Measurements from ENCODE around the gene ZCCHC7. TPM values are rescaled to one million over a fixed set of nuclear protein-coding genes. Genes with fewer than 3 reads are reported as not detected.

Gene ZCCHC7
- total RNA-seq, 2 donors from 2014 or later = 19.8 to 27.3 TPM

DNA sequence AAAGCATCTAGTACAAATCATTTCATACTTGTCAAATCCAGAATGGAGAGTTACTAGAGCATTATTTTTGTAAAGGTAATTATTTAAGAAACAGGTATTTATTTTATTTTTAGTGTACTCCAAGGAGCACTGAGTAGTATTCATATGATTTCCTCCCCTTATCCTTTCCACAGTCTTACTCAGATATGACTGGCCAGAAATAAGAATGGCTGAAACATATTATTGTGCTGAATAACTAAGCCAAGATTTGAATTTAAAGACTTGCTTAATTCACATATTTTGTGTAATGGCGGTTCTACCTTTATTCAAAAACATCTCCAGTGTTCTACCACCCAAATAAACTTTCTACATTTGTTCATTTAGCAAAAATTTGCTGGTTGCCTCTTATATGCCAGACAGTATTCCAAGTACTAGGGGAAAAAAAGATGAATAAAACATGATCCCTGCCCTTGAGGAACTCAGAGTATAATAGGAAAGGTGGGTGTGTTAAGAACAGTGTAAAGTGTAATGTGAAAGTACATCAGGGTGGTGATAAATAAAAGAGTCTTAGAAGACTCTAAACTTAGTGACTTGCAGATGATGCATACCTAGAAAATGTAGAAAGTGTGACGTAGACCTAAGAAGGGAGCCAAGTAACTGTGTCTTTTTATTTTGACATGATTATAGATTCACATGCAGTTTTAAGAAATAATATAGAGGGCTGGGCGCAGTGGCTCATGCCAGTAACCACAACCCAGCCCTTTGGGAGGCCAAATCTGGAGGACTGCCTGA lies 191.7 kb downstream of the ZCCHC7 start:
- H3K9me3 Mint-ChIP-seq = no peaks in the 10 kb centered on the region
- no peaks in the 10 kb centered on the region for H3K4me1 Mint-ChIP-seq
- H3K4me3 Mint-ChIP-seq = no peak overlapping the region
- no peaks in the 10 kb centered on the region for H3K27me3 Mint-ChIP-seq
- peaks cover 24% of the 10 kb centered on the region for H3K36me3 Mint-ChIP-seq (ENCODE audit: low read depth)
- no peak overlapping the region for H3K27ac Mint-ChIP-seq
- no peak for ATAC-seq (replicated peaks)

DNA sequence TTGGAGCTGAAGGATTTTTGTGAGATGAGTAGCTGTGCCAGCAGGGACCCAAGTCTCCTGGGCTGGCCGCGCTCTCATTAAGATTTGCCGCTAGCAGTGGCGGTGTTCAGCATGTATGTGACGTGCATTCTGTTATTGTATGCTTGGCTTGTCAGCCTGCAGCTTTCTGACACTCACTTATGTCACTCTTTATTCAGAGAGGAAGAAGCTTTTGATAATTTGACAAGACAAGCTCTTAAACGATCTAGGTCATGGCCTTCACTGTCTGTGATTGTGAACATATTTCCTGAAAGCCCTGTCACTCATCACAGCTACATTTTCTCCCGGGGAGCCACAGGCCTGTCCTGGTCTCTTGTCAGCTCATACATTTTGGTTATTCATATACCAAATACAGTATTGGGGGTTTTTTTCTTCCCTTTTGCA lies 203.9 kb downstream of the ZCCHC7 start:
- Mint-ChIP-seq H3K4me1 (peaks cover 5% of the 10 kb centered on the region), H3K4me3 (no peak overlapping the region), H3K27me3 (no peaks in the 10 kb centered on the region), H3K36me3 (ENCODE audit: low read depth) (peaks cover 48% of the 10 kb centered on the region), H3K9me3 (no peaks in the 10 kb centered on the region), H3K27ac (no peak overlapping the region)
- ATAC-seq (replicated peaks) = no peak

DNA sequence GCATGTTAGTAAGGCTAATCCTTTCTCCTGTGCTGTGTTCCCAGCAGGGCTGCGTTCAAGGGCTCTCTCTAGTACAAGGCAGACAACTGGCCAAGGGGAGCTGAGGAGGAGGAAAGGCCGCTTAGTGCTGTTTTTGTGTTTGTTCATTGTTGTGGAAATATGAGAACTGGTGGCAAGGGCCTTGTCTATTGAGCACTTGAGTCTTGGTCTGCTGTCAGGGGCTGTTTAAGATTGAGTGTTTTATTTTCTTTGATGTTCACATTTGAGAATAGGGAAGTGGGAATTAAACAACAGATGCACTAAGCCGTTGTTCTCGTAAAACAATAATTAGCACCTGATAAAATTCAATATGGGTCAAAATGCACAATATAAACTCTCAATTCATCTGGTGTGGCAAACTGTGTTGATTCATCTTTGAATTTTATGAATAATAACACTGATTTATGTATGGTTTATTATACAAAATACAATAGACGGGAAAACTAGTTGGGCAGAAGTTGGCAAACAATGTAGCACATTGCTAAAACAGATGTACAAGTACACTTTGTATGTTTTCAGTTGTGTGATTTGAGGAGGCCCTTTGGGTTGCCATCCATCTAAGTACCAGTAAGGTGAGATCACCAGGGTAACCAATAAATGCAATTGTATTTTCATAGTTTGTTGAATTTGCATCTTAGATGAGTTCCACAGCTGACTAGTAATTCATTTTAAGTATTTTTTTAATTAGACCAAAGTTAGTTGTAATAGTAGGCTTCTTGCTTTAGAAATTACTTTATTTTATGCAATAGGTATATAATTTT lies 204.5 kb downstream of the ZCCHC7 start:
- Mint-ChIP-seq H3K27ac (no peak overlapping the region), H3K36me3 (ENCODE audit: low read depth) (peaks cover 42% of the 10 kb centered on the region), H3K9me3 (no peaks in the 10 kb centered on the region), H3K4me1 (peaks cover 5% of the 10 kb centered on the region), H3K27me3 (no peaks in the 10 kb centered on the region), H3K4me3 (no peak overlapping the region)
- no peak for ATAC-seq (replicated peaks)

DNA sequence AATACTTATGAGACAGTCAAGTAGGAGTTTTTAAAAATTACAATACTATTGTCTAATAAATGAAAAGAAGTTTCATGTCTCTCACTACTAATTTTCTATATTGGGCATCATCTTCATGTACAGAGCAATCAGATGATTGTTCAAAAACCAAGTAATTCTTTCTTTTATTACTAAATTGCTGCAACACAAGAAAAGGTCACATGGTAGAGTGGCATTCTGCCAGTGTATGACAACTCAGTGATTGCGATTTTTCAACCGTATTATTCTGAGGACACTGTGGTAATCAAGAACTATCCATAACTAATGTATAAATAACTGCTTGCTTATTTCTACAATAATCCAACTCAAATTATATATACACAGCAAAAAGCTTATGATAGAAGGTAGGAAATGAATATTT lies 205.4 kb downstream of the ZCCHC7 start:
- H3K27ac Mint-ChIP-seq = no peak overlapping the region
- peaks cover 37% of the 10 kb centered on the region for H3K36me3 Mint-ChIP-seq (ENCODE audit: low read depth)
- no peaks in the 10 kb centered on the region for H3K4me1 Mint-ChIP-seq
- no peak for ATAC-seq (replicated peaks)
- no peaks in the 10 kb centered on the region for H3K9me3 Mint-ChIP-seq
- H3K27me3 Mint-ChIP-seq = no peaks in the 10 kb centered on the region
- no peak overlapping the region for H3K4me3 Mint-ChIP-seq

DNA sequence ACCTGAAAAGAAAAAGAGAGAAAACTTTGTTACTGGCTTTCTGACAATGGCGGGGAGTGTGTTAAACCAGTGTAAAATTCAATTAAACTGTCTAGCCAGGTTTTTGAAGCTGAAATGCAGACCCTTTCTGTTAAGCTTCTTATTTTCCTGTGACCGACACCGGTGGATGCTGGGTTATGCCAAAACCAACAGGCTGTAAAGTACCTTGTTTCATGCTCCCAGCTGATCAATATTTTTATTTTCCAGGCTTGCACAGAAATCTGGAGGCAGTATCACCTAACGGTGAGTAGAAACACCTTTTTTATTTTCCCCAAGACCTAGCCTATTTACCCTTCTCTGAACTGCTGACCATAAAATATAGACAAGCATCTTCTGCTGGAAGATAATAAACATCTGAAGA lies 207.2 kb downstream of the ZCCHC7 start:
- Mint-ChIP-seq H3K27ac (peak overlapping the region; percentile 4), H3K4me1 (no peaks in the 10 kb centered on the region), H3K4me3 (no peak overlapping the region), H3K27me3 (no peaks in the 10 kb centered on the region), H3K9me3 (no peaks in the 10 kb centered on the region), H3K36me3 (ENCODE audit: low read depth) (peaks cover 31% of the 10 kb centered on the region)
- ATAC-seq (replicated peaks) = no peak

- Mint-ChIP-seq H3K4me3 (no peak overlapping the region), H3K9me3 (no peaks in the 10 kb centered on the region), H3K36me3 (ENCODE audit: low read depth) (peaks cover 27% of the 10 kb centered on the region), H3K4me1 (no peaks in the 10 kb centered on the region), H3K27me3 (no peaks in the 10 kb centered on the region), H3K27ac (no peak overlapping the region)
- ATAC-seq (replicated peaks) = no peak
These were observed 208.3 kb downstream of the ZCCHC7 start for GRCh38 chr9:37328556-37329227.

GRCh38 chr9:37329576-37329975 lies 209.2 kb downstream of the ZCCHC7 start:
- H3K9me3 Mint-ChIP-seq = no peaks in the 10 kb centered on the region
- ATAC-seq (replicated peaks) = no peak
- H3K36me3 Mint-ChIP-seq (ENCODE audit: low read depth) = peaks cover 22% of the 10 kb centered on the region
- no peak overlapping the region for H3K4me3 Mint-ChIP-seq
- H3K4me1 Mint-ChIP-seq = no peaks in the 10 kb centered on the region
- H3K27me3 Mint-ChIP-seq = no peaks in the 10 kb centered on the region
- H3K27ac Mint-ChIP-seq = no peak overlapping the region

- peaks cover 13% of the 10 kb centered on the region for H3K36me3 Mint-ChIP-seq (ENCODE audit: low read depth)
- H3K4me3 Mint-ChIP-seq = no peak overlapping the region
- no peaks in the 10 kb centered on the region for H3K9me3 Mint-ChIP-seq
- no peak overlapping the region for H3K27ac Mint-ChIP-seq
- no peaks in the 10 kb centered on the region for H3K27me3 Mint-ChIP-seq
- ATAC-seq (replicated peaks) = no peak
- H3K4me1 Mint-ChIP-seq = no peaks in the 10 kb centered on the region
These were observed 211.5 kb downstream of the ZCCHC7 start for GRCh38 chr9:37331871-37332270.

DNA sequence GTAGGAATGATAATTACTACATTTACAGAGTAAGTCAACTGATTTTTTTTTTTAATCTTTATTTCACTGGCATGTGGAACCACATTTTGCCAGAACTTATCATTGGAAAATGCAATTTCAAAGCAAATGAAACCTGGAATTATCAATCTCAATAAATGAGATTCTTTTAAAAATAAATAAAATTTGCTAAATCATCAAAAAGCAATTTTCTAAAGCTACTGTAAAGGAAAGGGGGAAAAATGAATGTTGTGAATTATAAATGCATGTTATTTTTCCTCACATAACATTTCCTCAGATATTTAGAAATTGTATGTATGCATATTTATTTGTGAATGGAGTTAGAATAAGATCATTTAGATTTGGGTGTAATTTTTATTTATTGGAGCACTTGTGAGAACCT lies 212.2 kb downstream of the ZCCHC7 start:
- no peaks in the 10 kb centered on the region for H3K4me1 Mint-ChIP-seq
- H3K4me3 Mint-ChIP-seq = no peak overlapping the region
- ATAC-seq (replicated peaks) = no peak
- H3K9me3 Mint-ChIP-seq = no peaks in the 10 kb centered on the region
- no peaks in the 10 kb centered on the region for H3K27me3 Mint-ChIP-seq
- H3K27ac Mint-ChIP-seq = no peak overlapping the region
- peaks cover 6% of the 10 kb centered on the region for H3K36me3 Mint-ChIP-seq (ENCODE audit: low read depth)

DNA sequence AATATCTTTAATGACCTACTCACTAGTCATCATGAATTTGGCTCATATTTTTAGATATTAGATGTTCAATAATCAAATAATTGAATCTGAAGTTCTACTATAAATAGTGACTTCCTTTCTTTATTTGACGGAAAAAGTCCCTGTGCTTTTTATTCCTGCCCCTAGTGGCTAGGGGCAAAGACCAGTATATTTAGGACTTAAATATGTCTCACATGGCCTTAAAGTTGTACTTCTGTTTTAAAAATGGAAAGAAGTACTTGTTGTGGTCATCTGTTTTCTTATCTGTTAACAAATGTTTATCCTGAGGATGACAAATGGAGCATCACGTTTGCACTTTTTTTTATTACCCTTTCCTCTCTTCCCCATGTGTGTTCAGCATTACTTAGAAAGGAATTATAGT lies 212.9 kb downstream of the ZCCHC7 start:
- Mint-ChIP-seq H3K4me1 (no peaks in the 10 kb centered on the region), H3K4me3 (no peak overlapping the region), H3K9me3 (no peaks in the 10 kb centered on the region), H3K27ac (no peak overlapping the region), H3K36me3 (ENCODE audit: low read depth) (no peaks in the 10 kb centered on the region), H3K27me3 (no peaks in the 10 kb centered on the region)
- ATAC-seq (replicated peaks) = no peak

DNA sequence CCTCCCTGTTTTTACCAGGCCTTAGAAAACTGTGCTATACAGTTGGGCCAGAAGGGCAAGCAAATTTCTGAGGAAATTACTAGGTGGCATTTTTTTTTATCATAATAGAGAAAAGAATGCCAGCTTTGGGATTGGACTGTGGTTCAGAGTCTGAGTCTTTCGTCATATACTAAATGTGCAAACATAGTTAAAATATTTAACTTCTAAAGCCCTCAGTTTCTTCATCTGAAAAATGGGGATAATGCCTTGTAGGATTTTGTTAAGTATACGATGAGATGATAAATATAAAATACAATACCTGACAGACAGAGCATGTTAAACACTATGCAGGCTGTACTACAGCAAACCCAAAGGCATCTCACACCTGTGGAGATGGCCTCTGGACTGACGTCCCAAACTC lies 214.9 kb downstream of the ZCCHC7 start:
- Mint-ChIP-seq H3K27me3 (no peaks in the 10 kb centered on the region), H3K36me3 (ENCODE audit: low read depth) (no peaks in the 10 kb centered on the region), H3K9me3 (no peaks in the 10 kb centered on the region), H3K4me3 (no peak overlapping the region), H3K27ac (no peak overlapping the region), H3K4me1 (no peaks in the 10 kb centered on the region)
- no peak for ATAC-seq (replicated peaks)

DNA sequence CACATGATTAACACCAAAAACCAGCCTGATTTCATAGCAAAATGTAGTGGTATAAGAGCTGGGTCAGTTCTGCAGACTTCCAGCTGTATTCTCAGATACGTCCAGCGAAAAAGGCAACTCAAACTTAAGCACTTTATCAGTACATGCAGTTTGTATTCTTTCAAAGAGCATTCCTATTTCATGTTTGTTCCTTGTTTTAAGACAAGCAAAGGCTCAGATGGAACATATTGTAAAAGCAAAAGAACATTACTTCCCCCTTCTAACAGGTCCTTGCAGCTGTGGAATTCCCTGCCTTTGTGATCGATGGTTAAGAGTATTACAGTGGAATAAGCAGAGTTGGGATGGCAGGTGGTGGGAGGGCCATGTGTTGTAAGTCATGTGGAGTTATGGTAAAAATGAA lies 215.8 kb downstream of the ZCCHC7 start:
- no peak overlapping the region for H3K27ac Mint-ChIP-seq
- ATAC-seq (replicated peaks) = no peak

DNA sequence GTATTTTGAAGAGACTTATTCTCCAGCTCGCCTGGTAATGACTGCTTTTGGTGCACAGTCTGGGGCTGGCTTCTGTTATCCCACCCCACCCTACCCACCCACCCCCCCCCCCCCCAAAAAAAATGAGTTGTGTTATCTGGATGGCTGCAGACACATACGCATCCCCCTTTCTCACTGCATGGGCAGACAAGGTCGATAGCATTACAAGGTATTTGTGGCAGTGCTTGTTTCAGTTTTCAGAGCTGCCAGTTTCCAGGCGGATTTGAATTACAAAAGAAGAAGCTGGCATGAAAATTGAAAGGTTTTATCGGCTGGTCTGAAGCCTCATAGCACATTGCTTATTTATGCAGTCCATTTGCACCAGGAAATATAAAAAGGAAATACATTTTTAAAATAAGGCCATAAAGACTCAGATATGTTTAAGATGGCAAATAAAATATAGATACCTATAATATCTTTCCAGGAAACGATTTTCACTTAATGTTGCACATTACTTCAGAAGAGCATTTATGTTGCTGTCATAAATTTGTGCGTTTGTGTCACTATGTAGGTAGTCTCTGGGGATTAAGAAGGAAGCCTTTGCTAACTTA lies 217.0 kb downstream of the ZCCHC7 start:
- Mint-ChIP-seq H3K27me3 (no peaks in the 10 kb centered on the region), H3K4me1 (no peaks in the 10 kb centered on the region), H3K4me3 (no peak overlapping the region), H3K36me3 (ENCODE audit: low read depth) (no peaks in the 10 kb centered on the region), H3K27ac (no peak overlapping the region), H3K9me3 (no peaks in the 10 kb centered on the region)
- no peak for ATAC-seq (replicated peaks)

More for the DNA sequence above, 215.8 kb downstream of the ZCCHC7 start:
- no peaks in the 10 kb centered on the region for H3K36me3 Mint-ChIP-seq (ENCODE audit: low read depth)
- no peaks in the 10 kb centered on the region for H3K4me1 Mint-ChIP-seq
- no peak overlapping the region for H3K4me3 Mint-ChIP-seq
- H3K9me3 Mint-ChIP-seq = no peaks in the 10 kb centered on the region
- H3K27me3 Mint-ChIP-seq = no peaks in the 10 kb centered on the region

GRCh38 chr9:37338218-37338617 lies 217.8 kb downstream of the ZCCHC7 start:
- Mint-ChIP-seq H3K36me3 (ENCODE audit: low read depth) (no peaks in the 10 kb centered on the region), H3K27me3 (no peaks in the 10 kb centered on the region), H3K9me3 (no peaks in the 10 kb centered on the region), H3K4me3 (no peak overlapping the region), H3K4me1 (no peaks in the 10 kb centered on the region), H3K27ac (no peak overlapping the region)
- ATAC-seq (replicated peaks) = no peak
